NCI-H2227 (cell line): ENCODE measurements around the gene ZNF319.
A peak's percentile ranks its signal among the peaks of the same experiment; 100 is the strongest.

Experiments
- DNase-seq: peaks from one replicate; lab custom pipeline; 2025; ENCODE audit not compliant: unreplicated experiment; lab: John Stamatoyannopoulos, UW

ZNF319 gene

GRCh38 chr16:58037365-58038057 lies 37.0 kb upstream of the ZNF319 start:
- DNase-seq, result no peak

- no peak for DNase-seq
Observed at GRCh38 chr16:58036943-58037342, 36.5 kb upstream of the ZNF319 start.

GRCh38 chr16:58035356-58036170 lies 35.1 kb upstream of the ZNF319 start:
- DNase-seq, result no peak

- DNase-seq, result no peak
Observed at GRCh38 chr16:58034774-58035173, 34.3 kb upstream of the ZNF319 start.

- no peak for DNase-seq
Observed at GRCh38 chr16:58034128-58034685, 33.7 kb upstream of the ZNF319 start.

- DNase-seq, result peak; percentile 47
Observed at GRCh38 chr16:58032710-58033293, 32.3 kb upstream of the ZNF319 start.

GRCh38 chr16:58031016-58031800 lies 30.7 kb upstream of the ZNF319 start:
- DNase-seq, result no peak

GRCh38 chr16:58030136-58030840 lies 29.8 kb upstream of the ZNF319 start:
- no peak for DNase-seq

- DNase-seq, result no peak
Observed at GRCh38 chr16:58029410-58029809, 28.9 kb upstream of the ZNF319 start.

GRCh38 chr16:58028541-58029070 lies 28.1 kb upstream of the ZNF319 start:
- DNase-seq, result no peak

- no peak for DNase-seq
Observed at GRCh38 chr16:58027916-58028455, 27.5 kb upstream of the ZNF319 start.

GRCh38 chr16:58027161-58027915 lies 26.9 kb upstream of the ZNF319 start:
- DNase-seq, result peak; percentile 44

GRCh38 chr16:58026705-58027160 lies 26.3 kb upstream of the ZNF319 start:
- peak; percentile 44 for DNase-seq

GRCh38 chr16:58026139-58026704 lies 25.8 kb upstream of the ZNF319 start:
- peak; percentile 44 for DNase-seq

- peak; percentile 88 for DNase-seq
Observed at GRCh38 chr16:58025351-58026138, 25.1 kb upstream of the ZNF319 start, which contains the start of gene MMP15. Gene MMP15, plus strand, starts transcription at chr16:58025754. Its CDS starts 597 bp downstream, at chr16:58026351.

GRCh38 chr16:58024486-58025350 lies 24.2 kb upstream of the ZNF319 start:
- DNase-seq, result no peak
